GM04503 (cell line): ENCODE results near the gene PEX16.
"Not testable (repeated sequence)": the region's sequence is repeated elsewhere in the genome, so short reads cannot be mapped to it uniquely, and the experiment has no call there.

Source experiments
- DNase-seq: peaks from one replicate; pipeline ENCODE4 v3.0.0-alpha.2; 2012; ENCODE audit warnings: low read depth

Gene PEX16

GRCh38 chr11:45918331-45918941 is 759 bp upstream of the PEX16 start:
- peak; percentile 21 for DNase-seq

DNA sequence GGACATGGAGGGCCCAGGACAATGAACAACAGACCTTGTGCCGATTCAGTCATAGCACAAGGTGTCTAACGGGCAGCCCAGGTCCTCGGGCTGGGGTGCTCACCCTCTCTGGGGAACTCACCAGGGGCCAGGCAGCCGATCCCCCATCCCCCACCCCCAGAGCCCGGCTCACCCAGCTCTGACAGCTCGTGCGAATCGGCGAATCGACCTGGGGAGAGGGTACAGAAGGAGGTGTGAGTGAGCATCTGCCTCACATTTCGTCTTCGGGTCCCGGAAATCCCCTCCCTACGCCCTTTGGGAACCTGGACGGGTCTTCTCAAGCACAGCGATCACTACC is 423 bp downstream of the PEX16 start:
- DNase-seq = no peak

GRCh38 chr11:45915446-45915845 is 2.2 kb downstream of the PEX16 start:
- no peak for DNase-seq

DNA sequence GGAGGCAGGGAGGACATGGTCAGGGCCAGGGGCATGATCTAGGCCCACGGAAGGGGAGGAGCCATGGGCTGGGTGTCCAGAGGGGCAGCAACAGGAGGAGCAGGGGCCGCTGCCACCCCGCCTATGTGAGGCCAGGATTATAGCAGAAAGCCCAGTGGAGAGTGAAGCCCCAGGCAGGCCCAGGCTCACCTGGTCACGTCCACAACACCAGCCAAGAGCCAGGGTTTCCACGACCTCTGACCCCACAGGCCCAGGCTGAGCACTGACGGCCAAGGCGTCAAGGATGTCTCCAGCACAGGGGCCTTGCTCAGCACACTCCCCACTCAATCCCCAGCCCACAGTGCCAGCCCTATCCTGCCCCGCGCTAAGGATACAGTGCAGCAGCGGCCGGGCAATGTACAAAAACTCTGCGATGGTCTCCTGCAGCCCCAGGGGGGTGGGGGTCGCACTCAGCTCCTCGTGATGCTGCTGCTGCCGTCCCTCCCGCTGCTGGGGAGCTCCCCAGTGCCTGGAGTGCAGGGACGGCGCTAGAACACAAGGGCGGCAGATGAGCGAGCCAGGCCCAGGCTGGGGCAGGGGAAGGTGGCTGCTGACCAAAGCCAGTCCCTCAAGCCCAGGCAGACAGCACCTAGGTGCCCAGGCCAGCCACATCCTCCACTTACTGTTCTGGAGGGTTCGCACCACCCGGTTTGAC is 3.6 kb downstream of the PEX16 start:
- DNase-seq = no peak

GRCh38 chr11:45913514-45913913 is 4.2 kb downstream of the PEX16 start:
- no peak for DNase-seq

GRCh38 chr11:45910623-45911022 is 7.1 kb downstream of the PEX16 start:
- no peak for DNase-seq

GRCh38 chr11:45909594-45910475 is 7.8 kb downstream of the PEX16 start:
- DNase-seq = no peak

DNA sequence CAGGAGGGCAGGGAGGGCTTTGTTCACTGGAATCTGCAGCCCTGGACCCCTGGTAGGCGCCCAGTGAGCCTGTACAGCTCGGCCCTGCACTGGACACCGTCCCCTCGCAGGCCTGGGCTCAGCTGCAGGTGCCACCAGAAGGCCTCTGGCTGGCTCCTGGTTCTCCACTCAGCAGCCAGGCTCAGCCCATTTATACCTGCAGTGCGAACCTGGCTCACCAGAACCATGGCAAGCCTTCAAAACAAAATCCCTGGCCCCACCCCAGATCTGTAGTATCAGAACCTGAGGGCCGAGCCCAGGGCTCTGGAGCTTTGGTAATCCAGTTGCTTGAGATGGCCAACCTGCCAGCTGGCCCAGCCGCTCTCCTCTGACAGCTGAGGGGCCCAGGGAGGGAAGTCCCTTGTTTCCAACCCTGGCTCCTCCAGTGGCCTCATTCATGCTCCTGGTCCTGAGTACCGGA is 9.7 kb downstream of the PEX16 start:
- no peak for DNase-seq

DNA sequence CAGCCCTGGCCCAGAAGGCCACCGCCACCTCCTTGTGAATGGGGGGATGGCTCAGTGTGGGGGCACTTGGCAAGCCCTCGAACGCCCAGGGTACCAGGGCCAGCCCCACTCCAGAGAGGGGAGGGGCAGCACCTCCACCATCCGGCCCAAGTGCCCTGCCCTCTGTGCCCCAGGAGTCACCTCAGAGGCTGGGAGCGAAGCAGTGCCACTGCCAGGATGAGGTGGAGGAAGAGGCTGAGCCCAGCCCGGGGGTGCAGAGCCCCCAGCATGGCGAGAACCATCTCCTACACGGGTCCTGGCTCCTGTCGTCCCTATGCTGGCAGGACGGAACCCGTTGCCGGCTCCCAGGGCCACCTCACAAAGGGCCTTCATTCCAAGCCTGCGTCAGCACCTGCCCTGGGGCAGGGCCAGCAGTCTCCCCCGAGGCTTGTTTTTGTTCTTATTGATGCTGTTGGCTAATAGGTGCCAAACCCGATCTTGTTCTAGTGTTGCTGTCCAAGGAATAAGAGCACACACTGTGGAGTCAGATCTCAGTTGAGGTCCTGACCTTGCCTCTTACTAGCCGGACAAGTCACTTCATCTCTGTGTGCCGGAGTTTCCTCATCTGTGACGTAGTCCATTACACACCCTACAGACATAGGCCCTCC is 10.6 kb downstream of the PEX16 start, which contains the start of gene FREY1:
FREY1 (minus strand) TSS at position 307 of the 647 bp plus-strand sequence; CDS start at position 281, 26 bp downstream.
- DNase-seq = no peak

- DNase-seq = no peak
Observed at GRCh38 chr11:45906096-45906682, 11.5 kb downstream of the PEX16 start.

- DNase-seq = not testable (repeated sequence)
Observed at GRCh38 chr11:45905576-45905975, 12.1 kb downstream of the PEX16 start.

- no peak for DNase-seq
Observed at GRCh38 chr11:45905095-45905494, 12.6 kb downstream of the PEX16 start.

DNA sequence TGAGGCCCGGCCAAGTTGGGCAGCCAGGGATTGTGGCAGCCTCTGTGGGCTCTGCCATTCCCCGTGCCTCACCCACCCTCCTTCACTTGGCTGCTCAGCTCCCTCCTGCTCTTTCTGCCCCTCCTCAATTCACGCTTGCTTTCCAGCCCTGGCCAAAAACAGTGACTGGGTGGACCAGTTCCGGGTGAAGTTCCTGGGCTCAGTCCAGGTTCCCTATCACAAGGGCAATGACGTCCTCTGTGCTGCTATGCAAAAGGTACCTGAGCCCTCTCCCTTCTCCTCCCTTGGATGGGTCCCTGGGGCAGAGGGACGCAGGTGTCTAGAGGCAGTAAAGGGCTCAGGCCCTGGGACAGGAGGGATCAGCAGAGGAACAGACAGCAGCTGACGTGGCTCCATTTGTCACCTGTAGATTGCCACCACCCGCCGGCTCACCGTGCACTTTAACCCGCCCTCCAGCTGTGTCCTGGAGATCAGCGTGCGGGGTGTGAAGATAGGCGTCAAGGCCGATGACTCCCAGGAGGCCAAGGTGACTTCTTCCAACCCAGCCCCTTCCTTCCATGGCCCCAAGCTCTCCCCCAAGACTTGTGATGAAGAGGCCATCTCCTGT is 13.3 kb downstream of the PEX16 start:
- no peak for DNase-seq

DNA sequence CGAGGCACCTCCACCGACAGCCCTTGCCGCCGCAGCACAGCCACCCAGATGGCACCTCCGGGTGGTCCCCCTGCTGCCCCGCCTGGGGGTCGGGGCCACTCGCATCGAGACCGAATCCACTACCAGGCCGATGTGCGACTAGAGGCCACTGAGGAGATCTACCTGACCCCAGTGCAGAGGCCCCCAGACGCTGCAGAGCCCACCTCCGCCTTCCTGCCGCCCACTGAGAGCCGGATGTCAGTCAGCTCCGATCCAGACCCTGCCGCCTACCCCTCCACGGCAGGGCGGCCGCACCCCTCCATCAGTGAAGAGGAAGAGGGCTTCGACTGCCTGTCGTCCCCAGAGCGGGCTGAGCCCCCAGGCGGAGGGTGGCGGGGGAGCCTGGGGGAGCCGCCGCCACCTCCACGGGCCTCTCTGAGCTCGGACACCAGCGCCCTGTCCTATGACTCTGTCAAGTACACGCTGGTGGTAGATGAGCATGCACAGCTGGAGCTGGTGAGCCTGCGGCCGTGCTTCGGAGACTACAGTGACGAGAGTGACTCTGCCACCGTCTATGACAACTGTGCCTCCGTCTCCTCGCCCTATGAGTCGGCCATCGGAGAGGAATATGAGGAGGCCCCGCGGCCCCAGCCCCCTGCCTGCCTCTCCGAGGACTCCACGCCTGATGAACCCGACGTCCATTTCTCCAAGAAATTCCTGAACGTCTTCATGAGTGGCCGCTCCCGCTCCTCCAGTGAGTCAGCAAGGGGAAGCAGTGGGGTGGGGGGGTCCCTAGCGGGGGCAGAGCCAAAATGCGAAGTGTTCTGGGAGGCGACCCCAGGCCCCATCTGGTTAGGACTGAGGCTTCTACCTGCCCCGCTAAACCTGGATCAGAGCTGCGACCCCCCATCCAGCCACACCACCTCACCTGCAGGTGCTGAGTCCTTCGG is 15.0 kb downstream of the PEX16 start:
- no peak for DNase-seq

DNA sequence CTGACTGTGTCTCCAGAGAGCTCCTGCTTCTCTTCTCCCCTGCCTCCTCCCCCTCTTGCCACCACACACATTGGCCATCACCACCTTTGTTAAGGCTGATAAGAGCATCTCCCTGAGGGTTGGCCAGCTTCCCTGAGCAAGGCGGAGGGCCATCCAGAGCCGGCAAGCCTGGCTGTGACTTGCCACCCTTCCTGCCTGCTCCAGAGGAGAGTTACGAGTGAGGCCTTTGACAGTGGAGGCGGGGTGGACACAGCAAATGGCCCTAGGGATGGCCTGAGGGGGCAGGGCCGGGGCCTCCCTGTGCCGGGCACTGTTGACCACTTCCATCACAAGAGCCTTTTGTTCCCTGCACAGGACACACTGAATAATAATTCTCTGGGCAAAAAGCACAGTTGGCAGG is 16.1 kb downstream of the PEX16 start:
- no peak for DNase-seq

- no peak for DNase-seq
Observed at GRCh38 chr11:45900916-45901617, 16.6 kb downstream of the PEX16 start.

GRCh38 chr11:45900175-45900800 is 17.4 kb downstream of the PEX16 start:
- not testable (repeated sequence) for DNase-seq

DNA sequence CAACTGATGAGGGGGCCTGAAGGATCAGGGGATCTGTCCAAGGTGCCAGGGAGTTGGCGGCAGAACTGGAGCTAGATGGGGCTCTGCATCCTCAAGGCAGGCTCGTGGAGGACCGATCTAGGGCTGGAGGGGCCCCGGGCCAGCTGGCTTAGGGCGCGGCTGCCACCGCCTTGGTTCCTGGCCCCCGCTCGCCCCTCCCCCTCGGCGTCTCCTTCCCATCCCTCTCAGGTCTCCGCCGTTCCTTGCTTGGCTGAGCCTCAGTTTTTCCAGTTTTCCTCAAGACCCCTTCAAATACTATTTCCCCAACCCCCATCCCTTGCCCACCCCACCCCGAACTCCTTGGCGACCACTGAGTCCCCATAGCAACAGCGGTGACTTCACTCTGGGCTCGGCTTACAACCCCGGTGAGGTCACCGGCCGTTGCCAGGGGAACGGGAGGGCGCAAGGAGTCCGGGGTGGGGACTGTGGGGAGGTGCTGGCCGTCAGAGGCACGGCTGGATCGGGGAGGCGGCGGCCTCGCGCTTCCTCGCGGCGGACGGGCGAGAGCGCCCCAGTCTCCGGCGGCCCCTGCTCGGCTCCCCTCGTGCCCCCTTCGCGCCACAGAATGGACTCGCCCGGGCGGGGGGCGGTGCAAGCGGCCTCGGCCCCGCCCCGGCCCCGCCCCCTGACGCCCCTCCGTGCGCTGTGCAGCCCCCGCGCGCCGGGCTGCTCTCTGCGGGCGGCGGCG is 18.1 kb downstream of the PEX16 start:
- peak; percentile 27 for DNase-seq

DNA sequence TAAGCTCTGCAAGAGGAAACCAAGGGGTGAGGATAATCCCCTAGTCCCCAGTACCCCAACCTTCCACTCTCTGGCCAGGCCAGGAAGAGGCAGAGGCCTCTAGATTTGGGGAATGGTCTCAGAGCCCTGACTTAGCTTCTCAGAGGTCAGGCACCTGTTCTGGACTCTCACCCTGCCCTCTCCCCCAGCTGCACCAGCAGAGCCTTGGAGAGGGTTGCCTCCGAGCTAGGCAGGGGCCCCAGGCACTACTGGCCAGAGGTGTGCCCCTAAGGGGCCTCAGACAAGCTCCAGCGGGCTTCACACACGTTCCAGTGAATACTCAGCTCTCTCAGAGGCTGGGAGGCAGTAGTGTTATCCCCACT is 18.6 kb downstream of the PEX16 start:
- DNase-seq = no peak
